Mononuclear cell (primary cell): Measurements from ENCODE around the gene RIF1. TPM values are rescaled to one million over a fixed set of nuclear protein-coding genes. Genes with fewer than 3 reads are reported as not detected.
"Not testable (repeated sequence)": the region's sequence is repeated elsewhere in the genome, so short reads cannot be mapped to it uniquely, and the experiment has no call there.

ENCODE experiments used
- H3K27me3 ChIP-seq: 2 replicates; pipeline ENCODE4 v1.6.0; 2011; ENCODE audit warnings: low read length, control low read depth; ENCODE audit not compliant: insufficient read depth
- H3K4me1 ChIP-seq: 2 replicates; pipeline ENCODE4 v1.5.1; 2011; ENCODE audit warnings: mild to moderate bottlenecking, low read length, control low read depth; ENCODE audit not compliant: insufficient read depth
- H3K4me3 ChIP-seq: 2 replicates; pipeline ENCODE4 v1.5.1; 2011; ENCODE audit warnings: mild to moderate bottlenecking, low read length, moderate library complexity
- H3K9me3 ChIP-seq: 2 replicates; pipeline ENCODE4 v1.5.1; 2011; ENCODE audit warnings: low read depth, mild to moderate bottlenecking, control low read depth, low read length
- total RNA-seq: library from RNA; depleted of rRNA; stranded (reverse); fragments of >200 nt; gene quantifications from one replicate; pipeline ENCODE4 v1.2.3, GENCODE V29; 2012

The RIF1 gene
- total RNA-seq, 1 donor, result 66.7 TPM

- no peaks in the 10 kb centered on the region for H3K27me3 ChIP-seq
Observed at GRCh38 chr2:151403914-151404313, 5.8 kb upstream of the RIF1 start.

GRCh38 chr2:151405376-151405775, 4.3 kb upstream of the RIF1 start:
- H3K4me1 ChIP-seq, result peaks cover 4% of the 10 kb centered on the region
- H3K27me3 ChIP-seq, result no peaks in the 10 kb centered on the region
- no peak overlapping the region for H3K4me3 ChIP-seq
- no peaks in the 10 kb centered on the region for H3K9me3 ChIP-seq

More at GRCh38 chr2:151403914-151404313, 5.8 kb upstream of the RIF1 start:
- Histone ChIP-seq H3K4me3 (no peak overlapping the region), H3K4me1 (no peaks in the 10 kb centered on the region), H3K9me3 (no peaks in the 10 kb centered on the region)

GRCh38 chr2:151407281-151407680, 2.4 kb upstream of the RIF1 start:
- Histone ChIP-seq H3K4me1 (peaks cover 14% of the 10 kb centered on the region), H3K27me3 (no peaks in the 10 kb centered on the region), H3K9me3 (no peaks in the 10 kb centered on the region), H3K4me3 (no peak overlapping the region)

- no peaks in the 10 kb centered on the region for H3K9me3 ChIP-seq
- peaks cover 14% of the 10 kb centered on the region for H3K4me1 ChIP-seq
- peak overlapping the region; percentile 77 for H3K4me3 ChIP-seq
- H3K27me3 ChIP-seq, result no peaks in the 10 kb centered on the region
Observed at GRCh38 chr2:151408788-151409600, 708 bp upstream of the RIF1 start.

- Histone ChIP-seq H3K4me3 (peak overlapping the region; percentile 77), H3K4me1 (peaks cover 14% of the 10 kb centered on the region), H3K9me3 (no peaks in the 10 kb centered on the region), H3K27me3 (no peaks in the 10 kb centered on the region)
Observed at GRCh38 chr2:151410485-151410834, 758 bp downstream of the RIF1 start.

- no peaks in the 10 kb centered on the region for H3K4me1 ChIP-seq
Observed at GRCh38 chr2:151417650-151418049, 7.9 kb downstream of the RIF1 start.

GRCh38 chr2:151421681-151422080, 12.0 kb downstream of the RIF1 start:
- not testable (repeated sequence) for H3K9me3 ChIP-seq, H3K27me3 ChIP-seq, H3K4me1 ChIP-seq, H3K4me3 ChIP-seq

More at GRCh38 chr2:151417650-151418049, 7.9 kb downstream of the RIF1 start:
- Histone ChIP-seq H3K27me3 (no peaks in the 10 kb centered on the region), H3K9me3 (no peaks in the 10 kb centered on the region), H3K4me3 (no peak overlapping the region)

- Histone ChIP-seq H3K4me1 (no peaks in the 10 kb centered on the region), H3K4me3 (no peak overlapping the region), H3K9me3 (no peaks in the 10 kb centered on the region), H3K27me3 (no peaks in the 10 kb centered on the region)
Observed at GRCh38 chr2:151422917-151423439, 13.3 kb downstream of the RIF1 start.

GRCh38 chr2:151423760-151424159, 14.1 kb downstream of the RIF1 start:
- H3K27me3 ChIP-seq, result no peaks in the 10 kb centered on the region
- H3K9me3 ChIP-seq, result no peaks in the 10 kb centered on the region
- no peaks in the 10 kb centered on the region for H3K4me1 ChIP-seq
- H3K4me3 ChIP-seq, result no peak overlapping the region

- Histone ChIP-seq H3K4me1 (no peaks in the 10 kb centered on the region), H3K4me3 (no peak overlapping the region), H3K9me3 (no peaks in the 10 kb centered on the region), H3K27me3 (no peaks in the 10 kb centered on the region)
Observed at GRCh38 chr2:151437630-151438029, 27.9 kb downstream of the RIF1 start.

GRCh38 chr2:151438506-151438905, 28.8 kb downstream of the RIF1 start:
- no peaks in the 10 kb centered on the region for H3K9me3 ChIP-seq
- no peak overlapping the region for H3K4me3 ChIP-seq
- no peaks in the 10 kb centered on the region for H3K4me1 ChIP-seq
- no peaks in the 10 kb centered on the region for H3K27me3 ChIP-seq

GRCh38 chr2:151439127-151439526, 29.4 kb downstream of the RIF1 start:
- H3K27me3 ChIP-seq, result no peaks in the 10 kb centered on the region
- H3K4me3 ChIP-seq, result no peak overlapping the region
- no peaks in the 10 kb centered on the region for H3K9me3 ChIP-seq
- no peaks in the 10 kb centered on the region for H3K4me1 ChIP-seq

- H3K9me3 ChIP-seq, result no peaks in the 10 kb centered on the region
- H3K4me1 ChIP-seq, result no peaks in the 10 kb centered on the region
- no peaks in the 10 kb centered on the region for H3K27me3 ChIP-seq
- H3K4me3 ChIP-seq, result no peak overlapping the region
Observed at GRCh38 chr2:151459358-151459757, 49.7 kb downstream of the RIF1 start.

GRCh38 chr2:151465771-151466170, 56.1 kb downstream of the RIF1 start:
- no peak overlapping the region for H3K4me3 ChIP-seq
- H3K27me3 ChIP-seq, result no peaks in the 10 kb centered on the region
- no peaks in the 10 kb centered on the region for H3K4me1 ChIP-seq
- no peaks in the 10 kb centered on the region for H3K9me3 ChIP-seq

GRCh38 chr2:151470556-151470955, 60.9 kb downstream of the RIF1 start:
- Histone ChIP-seq H3K4me1 (peaks cover 11% of the 10 kb centered on the region), H3K9me3 (no peaks in the 10 kb centered on the region), H3K4me3 (no peak overlapping the region), H3K27me3 (no peaks in the 10 kb centered on the region)

GRCh38 chr2:151472966-151473365, 63.3 kb downstream of the RIF1 start:
- Histone ChIP-seq H3K4me3 (no peak overlapping the region), H3K9me3 (no peaks in the 10 kb centered on the region), H3K27me3 (no peaks in the 10 kb centered on the region), H3K4me1 (peaks cover 11% of the 10 kb centered on the region)
